GM21515 (cell line): Measurements from ENCODE around the gene KIAA0040.
A peak's percentile ranks its signal among the peaks of the same experiment; 100 is the strongest.

ENCODE experiments used
- ATAC-seq: cut with Tn5 transposase; IDR thresholded peaks from one replicate; pipeline ENCODE4 v1.9.1; 2021; ENCODE audit not compliant: unreplicated experiment

The KIAA0040 gene

GRCh38 chr1:175145899-175146528 is 46.6 kb downstream of the KIAA0040 start:
- no peak for ATAC-seq

- no peak for ATAC-seq
Measured at GRCh38 chr1:175138579-175138978, 54.0 kb downstream of the KIAA0040 start.

GRCh38 chr1:175137369-175137768 is 55.2 kb downstream of the KIAA0040 start:
- ATAC-seq = no peak

GRCh38 chr1:175136246-175136645 is 56.3 kb downstream of the KIAA0040 start:
- ATAC-seq = no peak

GRCh38 chr1:175134500-175134899 is 58.1 kb downstream of the KIAA0040 start:
- ATAC-seq = peak; percentile 45

- peak; percentile 45 for ATAC-seq
Measured at GRCh38 chr1:175133673-175134435, 58.7 kb downstream of the KIAA0040 start.

- ATAC-seq = no peak
Measured at GRCh38 chr1:175132436-175132835, 60.1 kb downstream of the KIAA0040 start.

- no peak for ATAC-seq
Measured at GRCh38 chr1:175131095-175131494, 61.5 kb downstream of the KIAA0040 start.

GRCh38 chr1:175130649-175131045 is 61.9 kb downstream of the KIAA0040 start:
- ATAC-seq = no peak

- ATAC-seq = no peak
Measured at GRCh38 chr1:175129997-175130648, 62.5 kb downstream of the KIAA0040 start.

GRCh38 chr1:175129644-175129996 is 63.0 kb downstream of the KIAA0040 start:
- ATAC-seq = no peak

- no peak for ATAC-seq
Measured at GRCh38 chr1:175129182-175129581, 63.4 kb downstream of the KIAA0040 start.

GRCh38 chr1:175128523-175128922 is 64.1 kb downstream of the KIAA0040 start:
- ATAC-seq = no peak

- ATAC-seq = no peak
Measured at GRCh38 chr1:175127565-175127964, 65.0 kb downstream of the KIAA0040 start.

GRCh38 chr1:175126347-175126746 is 66.2 kb downstream of the KIAA0040 start:
- no peak for ATAC-seq

- no peak for ATAC-seq
Measured at GRCh38 chr1:175124861-175125260, 67.7 kb downstream of the KIAA0040 start.

GRCh38 chr1:175120511-175120910 is 72.1 kb downstream of the KIAA0040 start:
- ATAC-seq = no peak

GRCh38 chr1:175118375-175119367 is 73.9 kb downstream of the KIAA0040 start:
- no peak for ATAC-seq

GRCh38 chr1:175116903-175117302 is 75.7 kb downstream of the KIAA0040 start:
- ATAC-seq = no peak

- no peak for ATAC-seq
Measured at GRCh38 chr1:175116210-175116798, 76.3 kb downstream of the KIAA0040 start.

- ATAC-seq = no peak
Measured at GRCh38 chr1:175114996-175115395, 77.6 kb downstream of the KIAA0040 start.
